MG63 (cell line): ENCODE measurements around the gene SAP30L. TPM values are rescaled to one million over a fixed set of nuclear protein-coding genes. Genes with fewer than 3 reads are reported as not detected.

Experiments
- DNase-seq: peaks from one replicate; pipeline ENCODE4 v3.0.0-alpha.2; 2020
- H3K27me3 ChIP-seq: fragments of 250-450 bp; sonication (Bioruptor Pico); 2 replicates; pipeline ENCODE4 v1.5.1; 2020; ENCODE audit warnings: mild to moderate bottlenecking, moderate library complexity
- H3K36me3 ChIP-seq: fragments of 250-450 bp; sonication (Bioruptor Pico); 2 replicates; pipeline ENCODE4 v1.5.1; 2020; ENCODE audit warnings: mild to moderate bottlenecking, moderate library complexity
- H3K4me3 ChIP-seq: fragments of 250-450 bp; sonication (Bioruptor Pico); 2 replicates; pipeline ENCODE4 v1.5.1; 2020; ENCODE audit warnings: mild to moderate bottlenecking, moderate library complexity
- H3K9me3 ChIP-seq: fragments of 250-450 bp; sonication (Bioruptor Pico); 2 replicates; pipeline ENCODE4 v1.5.1; 2020; ENCODE audit warnings: mild to moderate bottlenecking, moderate library complexity
- total RNA-seq: library from RNA; depleted of rRNA; stranded (reverse); fragments of >200 nt; shearing (Covaris generic); gene quantifications from 2 replicates; pipeline ENCODE4 v1.2.3, GENCODE V29; 2014; ENCODE audit warnings: low replicate concordance

SAP30L gene
- total RNA-seq, 1 experiment from 2014 or later = 39.2 TPM

GRCh38 chr5:154411338-154411737 lies 34.5 kb upstream of the SAP30L start:
- Histone ChIP-seq H3K36me3 (peaks cover 5% of the 10 kb centered on the region; the same call in 1 of the 2 replicates), H3K27me3 (no peaks in the 10 kb centered on the region), H3K4me3 (no peak overlapping the region), H3K9me3 (no peaks in the 10 kb centered on the region)
- DNase-seq = no peak

- Histone ChIP-seq H3K36me3 (peaks cover 8% of the 10 kb centered on the region), H3K4me3 (no peak overlapping the region), H3K27me3 (no peaks in the 10 kb centered on the region), H3K9me3 (no peaks in the 10 kb centered on the region)
- no peak for DNase-seq
Measured at GRCh38 chr5:154412316-154412715, 33.5 kb upstream of the SAP30L start.

DNA sequence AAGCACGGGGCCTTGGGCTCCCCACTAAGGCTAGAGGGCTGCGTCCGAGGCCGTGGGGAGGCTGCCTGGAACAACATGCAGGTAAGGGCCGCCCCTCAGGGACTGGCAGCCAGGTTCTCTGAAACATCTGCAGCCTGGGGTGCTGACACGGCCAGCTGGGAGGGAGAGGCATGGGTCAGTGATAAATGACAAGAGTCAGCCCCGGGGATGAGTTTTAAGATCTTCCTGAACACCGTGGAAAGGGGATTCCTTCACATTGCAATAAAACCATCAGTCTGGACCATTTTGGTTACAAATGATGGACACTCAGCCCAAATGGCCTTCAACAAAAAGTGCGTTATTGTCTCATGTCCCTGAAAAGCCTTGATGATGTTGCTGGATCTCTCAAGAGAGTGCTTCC lies 32.9 kb upstream of the SAP30L start:
- no peak overlapping the region for H3K4me3 ChIP-seq
- no peaks in the 10 kb centered on the region for H3K9me3 ChIP-seq
- no peaks in the 10 kb centered on the region for H3K27me3 ChIP-seq
- H3K36me3 ChIP-seq = peaks cover 8% of the 10 kb centered on the region
- DNase-seq = no peak

- Histone ChIP-seq H3K9me3 (no peaks in the 10 kb centered on the region), H3K36me3 (peaks cover 12% of the 10 kb centered on the region), H3K27me3 (no peaks in the 10 kb centered on the region), H3K4me3 (no peak overlapping the region)
- DNase-seq = no peak
Measured at GRCh38 chr5:154415114-154415513, 30.7 kb upstream of the SAP30L start.

DNA sequence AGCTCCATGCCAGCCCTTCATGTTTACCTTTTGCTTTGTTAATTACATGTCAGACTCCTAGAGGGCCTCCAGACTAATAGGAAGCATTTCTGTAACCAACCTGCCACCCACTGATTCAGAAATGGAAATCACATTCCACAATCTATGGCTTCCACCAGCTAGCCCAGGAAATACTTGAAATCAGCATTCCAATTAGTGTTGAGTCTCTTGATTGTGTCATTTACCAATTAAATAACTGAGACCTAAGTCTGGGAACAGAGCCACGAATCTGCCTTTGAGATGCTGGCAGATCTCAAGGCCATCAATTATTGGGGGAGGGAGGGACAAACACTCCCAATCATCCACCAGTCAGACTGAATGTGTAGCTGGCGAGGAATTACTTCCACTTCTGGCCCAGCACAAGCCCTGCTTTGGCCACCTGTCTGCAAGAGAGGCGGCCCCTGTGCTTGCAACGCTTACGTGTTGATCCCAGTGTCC lies 27.4 kb upstream of the SAP30L start:
- no peak overlapping the region for H3K4me3 ChIP-seq
- peaks cover 14% of the 10 kb centered on the region for H3K36me3 ChIP-seq
- no peak for DNase-seq
- H3K27me3 ChIP-seq = no peaks in the 10 kb centered on the region
- H3K9me3 ChIP-seq = peaks cover 6% of the 10 kb centered on the region; the same call in 1 of the 2 replicates

DNA sequence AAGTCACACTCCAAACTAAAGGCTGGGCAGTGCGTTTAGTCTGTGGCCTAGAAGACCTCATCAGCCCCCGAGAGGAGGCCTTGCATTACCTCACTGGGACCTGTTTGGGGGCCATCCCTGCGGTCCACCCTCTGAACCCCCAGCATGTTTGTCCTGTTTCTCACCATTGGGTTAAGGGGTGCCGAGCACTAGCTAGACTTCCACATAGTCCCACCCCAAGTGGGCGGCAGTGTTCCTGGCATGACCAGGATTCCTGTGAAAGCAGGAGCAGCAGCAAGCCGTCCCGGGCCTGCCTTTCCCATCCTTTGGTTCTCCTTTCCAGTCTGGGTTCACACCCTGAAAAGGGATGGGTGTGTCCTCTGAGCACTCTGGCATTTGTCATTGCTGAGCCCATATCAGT lies 26.6 kb upstream of the SAP30L start:
- Histone ChIP-seq H3K9me3 (peaks cover 7% of the 10 kb centered on the region; the same call in 1 of the 2 replicates), H3K4me3 (no peak overlapping the region), H3K27me3 (no peaks in the 10 kb centered on the region), H3K36me3 (peaks cover 14% of the 10 kb centered on the region)
- no peak for DNase-seq

DNA sequence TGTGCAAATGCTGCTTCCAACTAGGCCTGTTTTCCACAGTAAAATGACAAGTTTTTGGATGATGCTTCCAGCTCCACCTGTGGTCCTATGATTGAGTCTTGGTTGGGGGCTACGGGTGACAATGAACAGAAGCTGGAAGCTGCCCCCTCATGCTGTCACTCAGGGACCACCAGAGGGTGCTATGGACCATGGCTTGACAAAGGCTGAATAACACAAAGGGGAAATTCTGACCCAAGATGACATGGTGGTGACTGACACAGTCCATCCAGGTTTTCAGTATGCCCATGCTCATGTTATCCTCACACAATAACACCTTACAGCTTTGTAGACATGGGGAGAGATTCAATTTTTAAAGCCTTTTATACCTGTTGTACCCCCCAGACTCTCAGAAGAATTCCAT lies 23.9 kb upstream of the SAP30L start:
- Histone ChIP-seq H3K36me3 (peaks cover 11% of the 10 kb centered on the region), H3K27me3 (no peaks in the 10 kb centered on the region), H3K9me3 (peaks cover 7% of the 10 kb centered on the region; the same call in 1 of the 2 replicates), H3K4me3 (no peak overlapping the region)
- no peak for DNase-seq

GRCh38 chr5:154422298-154422697 lies 23.5 kb upstream of the SAP30L start:
- H3K36me3 ChIP-seq = peaks cover 10% of the 10 kb centered on the region
- DNase-seq = no peak
- H3K4me3 ChIP-seq = no peak overlapping the region
- H3K9me3 ChIP-seq = peaks cover 7% of the 10 kb centered on the region; the same call in 1 of the 2 replicates
- H3K27me3 ChIP-seq = no peaks in the 10 kb centered on the region

DNA sequence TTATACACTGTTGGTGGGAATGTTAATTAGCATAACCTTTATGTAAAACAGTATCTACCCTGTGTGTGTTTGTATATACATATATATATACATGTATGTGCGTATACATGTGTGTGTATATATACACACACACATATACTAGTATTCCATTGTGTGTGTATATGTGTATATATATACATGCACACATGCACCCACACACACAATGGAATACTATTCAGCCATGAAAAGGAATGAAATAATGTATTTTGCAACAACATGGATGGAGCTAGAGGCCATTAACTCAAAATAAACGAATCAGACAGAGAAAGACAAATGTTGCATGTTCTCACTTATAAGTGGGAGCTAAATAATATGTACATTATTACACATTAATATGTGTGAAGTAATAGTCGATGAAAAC lies 17.6 kb upstream of the SAP30L start:
- Histone ChIP-seq H3K36me3 (peaks cover 5% of the 10 kb centered on the region; the same call in 1 of the 2 replicates), H3K27me3 (no peaks in the 10 kb centered on the region), H3K9me3 (peaks cover 4% of the 10 kb centered on the region; the same call in 1 of the 2 replicates)

GRCh38 chr5:154429341-154429740 lies 16.5 kb upstream of the SAP30L start:
- no peak for DNase-seq
- no peaks in the 10 kb centered on the region for H3K27me3 ChIP-seq
- peaks cover 5% of the 10 kb centered on the region; the same call in 1 of the 2 replicates for H3K36me3 ChIP-seq
- H3K4me3 ChIP-seq = no peak overlapping the region
- no peaks in the 10 kb centered on the region for H3K9me3 ChIP-seq

More for the DNA sequence above, 17.6 kb upstream of the SAP30L start:
- no peak overlapping the region for H3K4me3 ChIP-seq
- no peak for DNase-seq

GRCh38 chr5:154430466-154430865 lies 15.3 kb upstream of the SAP30L start:
- no peak for DNase-seq
- Histone ChIP-seq H3K9me3 (no peaks in the 10 kb centered on the region), H3K4me3 (no peak overlapping the region), H3K27me3 (no peaks in the 10 kb centered on the region), H3K36me3 (peaks cover 7% of the 10 kb centered on the region; the same call in 1 of the 2 replicates)

DNA sequence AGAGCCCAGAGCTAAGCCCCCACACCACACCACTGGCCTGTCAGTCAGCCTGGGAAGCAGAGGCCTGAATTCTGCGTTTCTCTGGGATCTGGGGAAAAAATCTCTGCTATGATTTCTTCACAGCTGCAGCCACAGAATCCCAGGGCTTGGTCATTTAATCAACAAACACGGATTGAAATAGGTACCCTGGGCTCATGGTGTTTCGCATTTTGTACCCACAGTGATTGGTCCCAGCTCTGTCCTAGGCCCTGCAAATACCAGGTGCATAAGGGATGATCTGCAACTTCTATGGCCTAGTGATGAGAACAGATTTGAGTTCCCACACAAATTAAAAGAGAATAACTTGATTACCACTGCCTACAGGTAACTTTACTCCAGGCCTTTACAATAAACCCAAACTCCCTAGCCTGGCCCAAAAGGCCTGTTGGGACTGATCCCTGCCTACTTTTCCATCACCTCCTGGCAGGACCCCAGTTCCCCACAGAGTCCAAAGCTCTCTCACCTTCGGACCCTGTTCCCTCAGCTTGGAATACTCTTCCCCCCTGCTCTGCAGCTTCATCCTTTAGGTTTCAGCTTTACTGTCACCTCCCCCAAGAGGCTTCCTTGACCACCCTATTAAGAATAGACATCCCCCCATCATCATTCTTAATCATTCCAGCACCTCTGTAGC lies 14.7 kb upstream of the SAP30L start:
- Histone ChIP-seq H3K36me3 (peaks cover 12% of the 10 kb centered on the region), H3K4me3 (no peak overlapping the region)
- DNase-seq = no peak

GRCh38 chr5:154435226-154435625 lies 10.6 kb upstream of the SAP30L start:
- no peaks in the 10 kb centered on the region for H3K9me3 ChIP-seq
- no peak for DNase-seq
- H3K4me3 ChIP-seq = no peak overlapping the region
- peaks cover 32% of the 10 kb centered on the region for H3K36me3 ChIP-seq
- H3K27me3 ChIP-seq = no peaks in the 10 kb centered on the region

More for the DNA sequence above, 14.7 kb upstream of the SAP30L start:
- Histone ChIP-seq H3K9me3 (no peaks in the 10 kb centered on the region), H3K27me3 (no peaks in the 10 kb centered on the region)

GRCh38 chr5:154437281-154437965 lies 8.4 kb upstream of the SAP30L start:
- H3K4me3 ChIP-seq = no peak overlapping the region
- H3K36me3 ChIP-seq = peaks cover 42% of the 10 kb centered on the region
- no peaks in the 10 kb centered on the region for H3K27me3 ChIP-seq
- no peaks in the 10 kb centered on the region for H3K9me3 ChIP-seq
- peak; percentile 30 for DNase-seq

- H3K27me3 ChIP-seq = no peaks in the 10 kb centered on the region
- DNase-seq = no peak
- peaks cover 40% of the 10 kb centered on the region for H3K36me3 ChIP-seq
- no peak overlapping the region for H3K4me3 ChIP-seq
- no peaks in the 10 kb centered on the region for H3K9me3 ChIP-seq
Measured at GRCh38 chr5:154440540-154440939, 5.3 kb upstream of the SAP30L start.

DNA sequence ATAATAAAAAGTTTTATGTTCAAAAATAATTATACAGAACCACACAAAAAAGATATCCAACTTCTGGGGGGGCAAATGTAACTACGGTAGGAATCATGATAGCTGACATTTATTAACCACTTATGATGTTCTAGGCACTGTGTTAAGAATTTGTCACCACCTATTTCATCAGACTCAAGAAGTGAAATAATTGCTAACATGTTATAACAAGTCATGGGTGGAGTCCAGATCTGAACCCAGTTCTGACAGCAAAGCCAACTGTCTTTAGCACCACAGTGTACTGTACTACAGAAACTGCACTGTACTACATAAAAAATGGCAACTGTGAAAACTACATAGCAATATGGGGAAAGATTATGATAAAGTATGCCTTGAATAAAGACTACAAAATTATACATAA lies 3.0 kb upstream of the SAP30L start:
- DNase-seq = no peak
- H3K9me3 ChIP-seq = no peaks in the 10 kb centered on the region
- no peak overlapping the region for H3K4me3 ChIP-seq
- H3K36me3 ChIP-seq = peaks cover 29% of the 10 kb centered on the region
- no peaks in the 10 kb centered on the region for H3K27me3 ChIP-seq

GRCh38 chr5:154444556-154445421 lies 1.0 kb upstream of the SAP30L start:
- H3K36me3 ChIP-seq = peaks cover 20% of the 10 kb centered on the region
- no peaks in the 10 kb centered on the region for H3K9me3 ChIP-seq
- no peaks in the 10 kb centered on the region for H3K27me3 ChIP-seq
- H3K4me3 ChIP-seq = peak overlapping the region; percentile 99
- no peak for DNase-seq
